ENCODE results near the gene LRRC56. TPM values are rescaled to one million over a fixed set of nuclear protein-coding genes. Genes with fewer than 3 reads are reported as not detected.
"Not testable (repeated sequence)": the region's sequence is repeated elsewhere in the genome, so short reads cannot be mapped to it uniquely, and the experiment has no call there.

LRRC56 gene
- total RNA-seq, 1 donor from 2014 or later, result 0.22 TPM

DNA sequence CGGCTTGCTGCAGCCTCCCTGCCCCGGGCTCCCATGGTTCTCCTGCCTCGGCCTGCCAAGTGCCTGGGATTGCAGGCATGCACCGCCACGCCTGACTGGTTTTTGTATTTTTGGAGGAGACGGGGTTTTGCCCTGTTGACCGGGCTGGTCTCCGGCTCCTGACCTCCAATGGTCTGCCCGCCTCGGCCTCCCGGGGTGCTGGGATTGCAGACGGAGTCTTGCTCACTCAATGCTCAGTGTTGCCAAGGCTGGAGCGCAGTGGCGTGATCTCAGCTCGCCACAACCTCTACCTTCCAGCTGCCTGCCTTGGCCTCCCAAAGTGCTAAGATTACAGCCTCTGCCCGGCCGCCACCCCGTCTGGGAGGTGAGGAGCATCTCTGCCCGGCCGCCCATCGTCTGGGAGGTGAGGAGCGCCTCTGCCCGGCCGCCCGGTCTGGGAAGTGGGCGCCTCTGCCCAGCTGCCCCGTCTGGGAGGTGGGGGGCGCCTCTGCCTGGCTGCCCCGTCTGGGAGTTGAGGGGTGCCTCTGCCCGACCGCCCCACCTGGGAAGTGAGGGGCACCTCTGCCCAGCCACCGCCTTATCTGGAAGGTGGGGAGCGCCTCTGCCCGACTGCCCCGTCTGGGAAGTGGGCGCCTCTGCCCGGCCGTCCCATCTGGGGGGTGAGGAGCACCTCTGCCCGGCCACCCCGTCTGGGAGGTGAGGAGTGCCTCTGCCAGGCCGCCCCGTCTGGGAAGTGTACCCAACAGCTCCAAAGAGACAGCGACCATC is 20.2 kb upstream of the LRRC56 start:
- peak; percentile 33 for DNase-seq

DNA sequence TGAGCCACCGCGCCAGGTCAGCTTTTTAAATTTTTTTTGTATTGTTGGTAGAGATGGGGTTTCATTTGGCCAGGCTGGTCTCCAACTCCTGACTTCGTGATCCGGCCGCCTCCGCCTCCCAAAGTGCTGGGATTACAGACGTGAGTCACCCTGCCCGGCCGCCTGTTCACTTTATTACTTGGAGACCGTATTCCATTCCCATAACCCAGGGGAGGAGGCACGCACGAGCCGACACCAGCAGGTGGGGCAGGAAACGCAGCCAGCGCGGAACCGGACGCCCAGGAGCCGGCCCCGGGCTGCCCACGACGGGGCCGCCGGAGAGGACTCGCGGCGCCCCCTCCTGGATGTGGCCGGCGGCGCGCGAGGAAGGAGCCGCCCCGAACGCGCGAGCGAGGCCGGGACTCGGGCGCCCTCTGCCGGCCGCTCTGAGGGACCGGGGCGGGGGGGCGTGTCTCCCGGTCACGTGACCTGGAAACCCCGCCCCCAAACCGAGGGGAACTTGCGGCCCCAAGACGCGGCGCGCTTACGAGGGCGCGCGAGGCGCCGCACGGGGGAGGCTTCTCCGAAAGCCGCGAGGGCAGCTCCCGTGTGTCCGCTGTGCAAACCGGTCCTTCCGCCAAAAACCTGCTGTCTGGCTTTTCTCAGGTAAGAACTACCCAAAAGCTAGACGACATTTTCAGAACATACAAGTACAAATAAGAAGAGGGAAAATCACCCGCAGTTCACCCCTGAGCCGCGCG is 18.7 kb upstream of the LRRC56 start:
- DNase-seq (peak; percentile 93), ATAC-seq (peak; percentile 97)
- intact Hi-C loops (cut with micrococcal nuclease), result no loop called here

More for the DNA sequence above, 20.2 kb upstream of the LRRC56 start:
- ATAC-seq; intact Hi-C loops (cut with micrococcal nuclease): not testable (repeated sequence)

DNA sequence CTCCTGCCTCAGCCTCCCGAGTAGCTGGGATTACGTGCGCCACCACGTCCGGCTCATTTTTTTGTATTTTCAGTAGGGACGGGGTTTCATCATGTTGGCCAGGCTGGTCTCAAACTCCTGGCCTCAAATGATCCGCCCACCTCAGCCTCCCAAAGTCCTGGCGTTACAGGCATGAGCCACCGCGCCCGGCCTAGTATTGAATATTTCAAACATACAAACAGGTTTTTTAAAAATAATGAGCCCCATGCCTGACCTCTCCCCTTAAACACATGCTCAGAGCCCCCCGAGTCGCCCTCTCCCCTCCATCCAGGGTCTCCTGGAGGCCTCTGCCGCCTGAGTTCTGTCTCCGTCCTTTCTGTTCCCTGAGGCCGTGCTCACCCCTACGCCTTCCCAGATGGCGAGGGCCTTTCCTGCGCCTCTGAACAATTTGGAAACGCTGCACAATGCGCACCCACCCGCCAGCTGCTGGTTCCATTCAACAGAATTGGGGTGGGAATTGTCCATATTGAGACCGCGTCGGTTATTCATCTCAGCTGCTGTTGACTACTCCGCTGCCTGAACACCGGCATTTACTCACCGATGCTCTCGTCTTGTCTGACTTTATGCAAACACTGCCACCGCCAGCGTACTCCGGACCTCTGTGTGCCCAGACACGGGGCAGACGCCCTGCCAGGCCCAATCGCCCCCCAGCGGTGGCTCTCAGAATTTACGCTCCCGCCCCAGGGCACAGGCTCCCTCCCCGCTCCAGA is 16.7 kb upstream of the LRRC56 start:
- ATAC-seq (no peak), DNase-seq (peak; percentile 36)
- intact Hi-C loops (cut with micrococcal nuclease), result no loop called here

DNA sequence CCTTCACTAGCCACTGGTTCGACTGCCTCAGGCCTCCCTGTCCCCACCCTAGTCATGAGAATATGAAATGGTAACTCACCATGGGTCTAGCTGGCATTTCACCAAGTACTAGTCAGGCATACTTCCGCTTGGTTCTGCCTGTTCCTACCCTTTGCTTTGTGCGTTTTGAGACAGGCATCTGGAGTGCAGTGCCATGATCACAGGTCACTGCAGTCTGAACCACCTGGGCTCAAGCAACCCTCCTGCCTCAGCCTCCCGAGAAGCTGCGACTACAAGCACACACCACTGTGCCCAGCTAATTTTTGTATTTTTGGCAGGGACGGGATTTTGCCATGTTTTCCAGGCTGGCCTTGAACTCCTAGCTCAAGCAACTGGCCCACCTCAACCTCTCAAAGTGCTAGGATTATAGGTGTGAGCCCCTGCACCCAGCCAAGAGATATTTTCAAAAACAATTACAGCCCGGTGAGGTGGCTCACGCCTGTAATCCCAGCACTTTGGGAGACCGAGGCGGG is 16.1 kb upstream of the LRRC56 start:
- intact Hi-C loops (cut with micrococcal nuclease), result no loop called here
- ATAC-seq, result no peak
- DNase-seq, result peak; percentile 10

DNA sequence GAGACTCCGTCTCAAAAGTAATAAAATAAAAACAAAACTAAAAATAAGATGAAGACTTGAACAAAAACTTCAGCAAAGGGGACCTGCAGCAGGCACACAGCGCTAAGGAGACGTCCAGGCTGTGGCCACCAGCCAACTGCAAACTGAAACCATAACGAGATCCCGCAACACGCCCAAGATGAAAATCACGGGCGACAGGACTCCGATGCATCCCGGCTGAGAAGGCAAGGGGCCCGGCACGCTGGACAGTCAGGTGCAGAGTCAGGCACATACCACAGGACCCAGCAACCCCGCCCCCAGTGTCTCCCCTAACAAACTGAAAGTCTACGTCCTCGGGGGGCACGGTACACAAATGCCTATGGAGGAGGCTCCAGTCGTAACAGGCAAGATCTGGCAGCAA is 11.1 kb upstream of the LRRC56 start:
- DNase-seq (peak; percentile 15), ATAC-seq (no peak)
- intact Hi-C loops (cut with micrococcal nuclease), result no loop called here

DNA sequence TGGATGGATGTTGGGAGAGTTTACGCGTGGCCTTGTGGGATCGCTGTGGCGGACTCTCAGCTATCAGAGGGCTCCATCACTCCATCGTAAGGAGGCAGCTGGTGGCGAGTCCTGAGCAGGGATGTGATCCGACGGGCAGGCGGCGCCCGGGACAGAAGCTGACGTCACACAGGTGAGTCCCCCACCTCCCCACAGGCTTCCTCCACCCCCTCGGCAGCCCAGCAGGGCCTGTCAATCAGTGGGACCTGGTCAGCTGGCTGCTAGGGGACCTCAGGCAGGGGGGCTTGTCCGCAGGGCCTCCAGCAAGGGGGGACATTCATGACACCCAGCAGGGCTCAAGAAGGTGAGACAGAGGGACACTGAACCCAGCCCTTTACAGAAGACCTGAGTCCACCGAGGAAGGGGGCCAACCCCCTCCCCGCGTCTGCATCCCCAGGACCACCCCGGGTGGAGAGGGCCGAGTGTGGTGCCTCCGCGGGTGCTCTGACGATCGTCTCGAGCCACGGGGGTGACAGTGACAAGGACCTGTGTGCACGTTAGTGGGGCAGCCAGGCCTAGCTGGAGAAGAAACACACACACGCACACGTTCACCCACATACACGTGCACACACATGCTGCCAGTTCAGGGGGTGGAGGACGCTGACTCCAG is 9.0 kb upstream of the LRRC56 start:
- intact Hi-C loops (cut with micrococcal nuclease), result no loop called here
- DNase-seq, result peak; percentile 24
- ATAC-seq, result no peak

DNA sequence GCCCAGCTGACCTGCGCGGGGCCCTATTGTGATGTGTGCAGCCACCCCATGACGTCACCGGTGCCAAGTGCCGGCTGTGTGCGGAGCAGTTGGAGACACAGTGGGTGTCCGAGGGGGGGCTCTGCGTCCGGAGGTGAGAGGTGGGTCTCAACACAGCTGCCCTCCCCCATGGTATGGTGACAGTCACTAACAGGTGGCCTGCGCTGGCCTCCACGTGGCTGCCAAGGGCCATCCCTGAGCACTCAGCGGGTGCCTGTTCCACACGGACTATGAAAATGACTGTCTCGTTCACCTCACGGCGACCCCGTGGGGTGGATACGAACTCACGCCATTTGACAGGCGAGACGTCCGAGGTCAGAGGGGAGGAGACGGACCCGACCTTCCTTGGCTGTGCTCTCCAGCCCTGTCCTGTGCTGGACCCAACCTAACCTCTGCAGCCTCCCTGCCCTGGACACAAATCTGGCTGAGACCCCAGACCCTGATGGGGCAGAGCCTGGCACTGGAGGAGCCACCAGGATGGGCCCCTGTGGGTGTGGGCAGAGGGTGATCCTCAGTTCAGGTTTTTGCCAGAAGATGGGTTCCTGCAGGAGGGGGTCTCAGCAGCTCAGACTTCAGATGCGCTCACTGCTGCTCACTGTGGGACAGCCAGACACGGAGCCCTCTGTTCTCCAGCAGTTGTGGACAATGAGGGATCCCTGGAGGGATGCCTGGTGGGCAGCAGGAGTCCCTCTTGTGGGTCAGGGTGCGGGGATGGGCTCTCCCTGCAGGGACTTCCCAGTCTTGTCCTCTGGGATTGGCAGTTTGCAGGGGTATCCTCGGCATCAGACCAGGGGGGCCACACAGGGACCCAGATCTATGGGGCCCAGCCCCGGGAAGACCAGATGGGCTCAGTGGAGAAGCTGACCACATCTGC is 8.3 kb upstream of the LRRC56 start:
- no peak for ATAC-seq
- intact Hi-C loops (cut with micrococcal nuclease), result no loop called here
- DNase-seq, result peak; percentile 28

DNA sequence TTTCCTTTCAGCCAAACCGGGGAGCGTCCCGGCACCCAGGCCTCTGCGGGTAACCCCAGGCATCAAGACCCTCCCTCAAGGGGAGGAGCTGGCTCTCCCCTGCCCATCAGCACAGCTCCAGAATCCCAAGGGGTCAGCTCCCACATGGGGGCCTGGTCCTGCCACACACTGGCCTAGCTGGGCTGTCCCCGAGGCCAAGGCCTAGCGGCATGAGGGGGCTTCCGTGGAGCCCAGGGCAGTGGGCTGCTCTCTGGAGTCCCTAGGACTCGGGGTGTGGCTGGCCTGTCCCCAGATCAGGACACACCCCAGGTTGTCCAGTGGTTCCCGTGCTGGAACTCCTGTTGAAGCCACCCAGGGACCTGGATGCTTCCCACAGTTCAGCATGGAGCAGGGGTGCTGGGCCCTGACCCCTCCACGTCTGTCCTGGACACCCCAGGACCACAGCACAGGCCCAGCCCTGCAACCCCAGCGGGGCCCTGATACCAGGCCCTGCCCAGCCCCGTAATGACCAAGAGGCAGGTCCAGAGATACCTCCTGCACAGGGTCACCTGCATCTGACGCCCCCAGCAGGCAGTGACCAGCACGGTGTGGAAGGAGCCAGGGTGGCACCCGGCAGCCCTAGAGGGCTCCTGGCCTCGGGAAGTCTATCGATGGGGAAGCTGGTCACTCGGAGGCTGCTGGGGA is 7.5 kb upstream of the LRRC56 start:
- peak; percentile 21 for DNase-seq
- ATAC-seq, result no peak
- intact Hi-C loops (cut with micrococcal nuclease), result no loop called here

DNA sequence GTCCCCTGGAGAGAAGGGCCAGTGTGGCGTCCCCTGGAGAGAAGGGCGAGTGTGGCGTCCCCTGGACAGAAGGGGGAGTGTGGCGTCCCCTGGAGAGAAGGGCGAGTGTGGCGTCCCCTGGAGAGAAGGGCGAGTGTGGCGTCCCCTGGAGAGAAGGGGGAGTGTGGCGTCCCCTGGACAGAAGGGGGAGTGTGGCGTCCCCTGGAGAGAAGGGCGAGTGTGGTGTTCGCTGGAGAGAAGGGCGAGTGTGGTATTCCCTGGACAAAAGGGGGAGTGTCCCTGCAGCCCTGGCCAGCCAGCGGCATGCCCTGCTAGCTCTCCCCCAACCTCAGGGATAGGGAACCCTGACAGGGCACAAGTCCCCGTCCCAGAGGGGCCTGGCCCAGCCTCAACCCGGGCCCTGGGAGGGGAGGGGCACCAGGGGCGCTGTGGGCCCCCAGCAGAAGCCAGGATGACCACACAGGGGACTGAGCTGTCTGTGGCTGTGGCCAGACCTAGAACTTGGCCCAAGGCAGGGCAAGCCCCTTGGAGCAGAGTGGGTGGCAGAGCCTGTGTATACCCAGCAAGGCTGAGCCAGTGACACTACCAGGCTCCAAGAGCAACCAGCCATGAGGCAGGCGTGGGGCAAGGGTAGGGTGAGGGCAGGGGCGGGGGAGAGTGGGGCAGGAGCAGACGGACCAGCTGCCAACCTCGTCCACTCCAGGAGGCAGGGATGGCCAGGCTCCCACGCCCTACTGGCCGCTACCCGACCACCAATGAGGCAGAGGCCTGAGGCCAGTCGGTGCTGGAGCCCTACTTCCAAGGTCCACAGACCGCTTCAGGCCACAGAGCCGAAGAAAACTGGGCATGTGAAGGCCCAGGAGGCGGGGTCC is 6.1 kb upstream of the LRRC56 start:
- intact Hi-C loops (cut with micrococcal nuclease), result no loop called here
- peak; percentile 32 for DNase-seq

DNA sequence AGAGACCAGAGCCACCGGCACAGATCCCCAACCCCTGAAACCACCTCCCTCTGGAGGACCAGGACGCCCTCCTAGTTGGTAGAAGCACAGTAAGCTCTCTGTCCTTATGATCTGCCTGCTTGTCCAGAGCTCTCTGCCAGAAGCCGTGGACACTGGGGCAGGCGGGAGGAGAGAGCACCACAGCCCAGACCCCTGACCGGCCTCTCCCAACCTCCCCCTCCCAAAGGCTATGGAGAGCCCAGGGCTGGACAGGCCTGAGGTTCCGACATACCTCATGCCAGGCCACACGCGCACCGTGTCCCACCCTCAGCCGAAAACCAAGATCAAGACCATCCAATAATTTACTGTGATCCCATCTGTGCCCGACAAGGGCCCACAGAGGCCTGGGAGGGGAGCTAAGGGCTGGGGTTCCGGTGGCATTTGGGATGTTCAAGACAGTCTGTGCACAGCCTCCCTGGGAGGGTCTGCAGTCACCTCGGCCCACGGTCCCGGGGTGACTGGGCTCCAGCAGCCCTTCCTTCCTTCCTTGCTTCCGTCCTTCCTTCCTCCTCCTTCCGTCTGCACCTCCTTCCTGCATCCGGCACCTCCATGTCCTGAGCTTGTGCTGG is 5.3 kb upstream of the LRRC56 start:
- intact Hi-C loops (cut with micrococcal nuclease), result no loop called here
- DNase-seq, result peak; percentile 27

More for the DNA sequence above, 6.1 kb upstream of the LRRC56 start:
- no peak for ATAC-seq

DNA sequence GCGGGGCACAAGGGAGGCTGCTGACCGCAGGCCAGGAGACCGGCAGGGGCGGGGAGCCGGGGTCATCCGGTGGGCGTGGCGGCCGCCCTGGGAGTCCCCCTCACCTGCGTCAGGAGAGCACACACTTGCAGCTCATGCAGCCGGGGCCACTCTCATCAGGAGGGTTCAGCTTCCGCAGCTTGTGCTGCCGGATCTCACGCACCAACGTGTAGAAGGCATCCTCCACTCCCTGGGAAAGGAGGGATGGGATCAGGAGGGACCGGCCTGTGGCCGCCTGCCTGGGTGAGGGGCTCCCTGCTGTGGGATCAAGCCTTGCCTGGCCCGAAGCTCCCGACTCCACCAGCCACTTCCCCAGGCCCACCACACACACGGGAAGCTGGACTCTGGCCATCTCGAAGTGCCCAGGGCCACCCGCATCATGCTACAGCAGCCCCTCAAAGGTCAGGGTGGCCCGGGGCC is 4.8 kb upstream of the LRRC56 start:
- DNase-seq (peak; percentile 35), ATAC-seq (no peak)
- intact Hi-C loops (cut with micrococcal nuclease), result no loop called here

More for the DNA sequence above, 5.3 kb upstream of the LRRC56 start:
- ATAC-seq, result no peak

DNA sequence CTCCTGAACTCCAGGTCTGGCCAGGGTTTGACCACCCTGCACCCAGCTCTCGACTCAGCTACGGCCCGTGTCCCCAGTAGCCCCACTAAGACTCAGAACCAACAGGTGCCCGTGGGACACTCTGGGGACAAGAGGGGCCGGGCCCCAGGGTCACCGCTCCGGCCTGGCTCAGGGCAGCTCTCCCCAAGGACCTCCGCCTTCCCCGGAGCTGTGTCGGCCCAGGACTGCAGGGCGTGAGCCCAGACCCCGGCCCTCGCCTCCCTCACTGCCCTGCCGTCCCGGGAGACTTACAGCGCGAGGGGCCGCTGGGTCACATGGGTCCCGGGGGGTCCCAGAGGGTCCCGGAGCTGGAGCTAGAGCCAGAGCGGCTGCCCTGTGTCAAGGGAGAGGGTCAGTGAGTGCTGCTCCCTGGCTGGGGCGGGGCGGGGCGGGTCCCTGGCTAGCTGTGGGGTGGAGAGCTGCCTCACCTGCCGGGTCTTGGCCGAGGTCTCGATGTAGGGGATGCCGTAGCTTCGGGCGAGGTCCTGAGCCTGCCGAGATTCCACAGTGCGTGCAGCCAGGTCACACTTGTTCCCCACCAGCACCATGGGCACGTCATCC is 4.2 kb upstream of the LRRC56 start:
- ATAC-seq (no peak), DNase-seq (peak; percentile 36)
- intact Hi-C loops (cut with micrococcal nuclease), result no loop called here

DNA sequence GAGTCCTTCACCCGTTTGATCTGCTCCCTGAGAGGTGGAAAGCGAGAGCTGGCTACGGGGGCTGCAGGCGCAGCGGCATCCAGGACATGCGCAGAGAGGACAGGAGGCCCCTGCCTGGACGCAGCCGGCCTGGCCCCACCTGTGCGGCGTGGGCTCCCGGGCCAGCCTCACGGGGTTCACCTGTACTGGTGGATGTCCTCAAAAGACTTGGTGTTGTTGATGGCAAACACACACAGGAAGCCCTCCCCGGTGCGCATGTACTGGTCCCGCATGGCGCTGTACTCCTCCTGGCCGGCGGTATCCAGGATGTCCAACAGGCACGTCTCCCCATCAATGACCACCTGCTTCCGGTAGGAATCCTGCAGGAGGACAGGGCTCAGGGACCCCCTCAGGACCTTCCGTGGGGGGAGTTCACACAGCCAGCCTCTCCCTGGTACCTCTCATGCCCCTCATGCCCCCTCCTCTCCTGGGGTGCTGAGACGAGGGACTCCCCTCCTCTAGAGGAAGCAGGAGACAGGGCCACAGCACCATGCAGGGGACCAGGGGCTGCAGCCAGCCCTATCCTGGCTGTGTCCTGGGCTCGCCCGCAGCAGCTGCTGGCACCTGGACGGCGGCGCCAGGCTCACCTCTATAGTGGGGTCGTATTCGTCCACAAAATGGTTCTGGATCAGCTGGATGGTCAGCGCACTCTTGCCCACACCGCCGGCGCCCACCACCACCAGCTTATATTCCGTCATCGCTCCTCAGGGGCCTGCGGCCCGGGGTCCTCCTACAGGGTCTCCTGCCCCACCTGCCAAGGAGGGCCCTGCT is 3.5 kb upstream of the LRRC56 start:
- ATAC-seq (no peak), DNase-seq (peak; percentile 37)
- intact Hi-C loops (cut with micrococcal nuclease), result no loop called here

DNA sequence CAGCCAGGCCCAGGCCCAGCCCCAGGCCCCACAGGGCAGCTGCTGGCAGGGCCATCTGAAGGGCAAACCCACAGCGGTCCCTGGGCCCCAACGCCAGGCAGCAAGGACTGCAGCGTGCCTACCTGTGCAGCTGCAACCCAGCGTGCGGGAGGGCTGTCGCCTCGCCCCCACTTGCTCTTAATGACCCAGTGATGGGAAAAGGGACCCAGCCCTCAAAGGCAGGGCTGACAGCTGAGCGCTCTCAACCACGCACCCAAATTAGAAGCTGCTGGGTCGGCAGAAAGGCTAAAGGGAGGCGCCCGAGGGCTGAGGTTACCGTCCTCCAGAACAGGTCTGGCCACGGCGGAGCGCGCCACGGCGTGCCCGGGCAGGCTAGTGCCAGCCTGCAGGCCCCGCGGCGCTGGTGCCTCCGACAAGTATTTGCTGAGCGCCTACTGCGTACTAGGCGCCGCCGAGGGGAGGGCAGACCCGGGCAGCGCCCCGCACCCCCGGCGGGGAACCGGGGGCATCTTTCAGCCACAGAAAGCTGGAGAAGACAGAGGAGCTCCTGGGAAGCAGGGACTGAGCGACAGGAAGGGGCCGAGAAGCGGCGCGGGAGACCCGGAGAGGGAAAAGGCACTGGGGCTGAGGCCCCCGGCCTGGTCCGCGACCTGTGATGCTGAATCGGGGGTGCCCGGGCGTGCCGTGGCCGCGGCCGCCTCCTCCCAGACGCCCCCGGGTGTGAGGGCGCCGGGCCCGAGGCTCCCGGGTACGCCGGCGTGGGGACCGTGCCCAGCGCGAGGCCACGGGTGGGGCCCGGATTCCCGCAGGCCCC is 2.7 kb upstream of the LRRC56 start:
- ATAC-seq, result peak; percentile 1
- intact Hi-C loops (cut with micrococcal nuclease), result no loop called here
- DNase-seq, result peak; percentile 52
